H1 (cell line): ENCODE data around the gene USH2A.

Source experiments
- ATF3 ChIP-seq: IDR thresholded peaks from 2 replicates; pipeline ENCODE4 v1.6.1; 2011; ENCODE audit warnings: low read depth, mild to moderate bottlenecking, low read length; ENCODE audit not compliant: insufficient read depth
- CTCF ChIP-seq, 3 experiments: IDR thresholded peaks; 1 replicate in 2 of 3; 2 replicates in 1 of 3; pipeline versions ENCODE4 v1.5.1 to v1.6.1; 2011; ENCODE audit warnings: low read length in 3 of 3, mild to moderate bottlenecking in 3 of 3, inconsistent platforms in 2 of 3, low read depth in 1 of 3, moderate library complexity in 1 of 3; ENCODE audit not compliant: insufficient read depth in 1 of 3; ENCODE audit errors: control extremely low read depth in 1 of 3
- EGR1 ChIP-seq: IDR thresholded peaks from 2 replicates; pipeline ENCODE4 v1.6.1; 2011; ENCODE audit warnings: low read depth, low read length, borderline replicate concordance
- EP300 ChIP-seq, 2 experiments: IDR thresholded peaks; 1 replicate in 1 of 2; 2 replicates in 1 of 2; pipeline ENCODE4 v1.6.1; 2011 to 2012; ENCODE audit warnings: low read depth in 2 of 2, low read length in 2 of 2, mild to moderate bottlenecking in 2 of 2, borderline replicate concordance in 1 of 2, inconsistent platforms in 1 of 2, moderate library complexity in 1 of 2
- POLR2A ChIP-seq, 2 experiments: IDR thresholded peaks; 1 replicate in 1 of 2; 2 replicates in 1 of 2; pipeline ENCODE4 v1.6.1; 2011; ENCODE audit warnings: low read depth in 2 of 2, low read length in 2 of 2, mild to moderate bottlenecking in 2 of 2; ENCODE audit errors: control extremely low read depth in 1 of 2
- POLR2AphosphoS5 ChIP-seq: IDR thresholded peaks from 2 replicates; pipeline ENCODE4 v1.6.1; 2011; ENCODE audit warnings: low read depth, low read length
- YY1 ChIP-seq: IDR thresholded peaks from 2 replicates; pipeline ENCODE4 v1.6.1; 2011; ENCODE audit warnings: low read depth, mild to moderate bottlenecking, low read length

DNA sequence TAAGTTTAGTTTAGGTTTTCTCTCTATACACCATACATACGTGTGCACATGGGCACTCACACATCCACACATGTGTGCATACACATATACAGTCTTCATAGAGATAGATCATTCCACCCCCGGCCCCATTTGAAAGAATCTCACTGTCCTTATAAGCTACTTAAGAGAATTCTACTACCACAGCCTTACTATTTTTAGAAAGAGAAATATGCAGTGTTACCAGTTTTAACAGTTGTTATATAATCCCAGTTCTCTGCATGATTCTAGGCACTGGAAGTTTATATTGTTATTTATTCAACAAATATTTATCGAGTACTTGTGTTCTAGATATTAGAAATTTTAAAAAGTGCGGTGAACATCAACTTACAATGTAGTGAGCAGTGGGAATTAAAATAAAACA is 814.6 kb downstream of the USH2A start:
- no peak for TF ChIP-seq EGR1
- no peak for TF ChIP-seq POLR2AphosphoS5
- no peak for TF ChIP-seq CTCF (IDR thresholded peaks at IDR 0.05; ENCODE audit: control extremely low read depth in 1 of 3, insufficient read depth in 1 of 3, low read depth in 1 of 3, low read length in 3 of 3)
- TF ChIP-seq EP300 (IDR thresholded peaks at IDR 0.05; ENCODE audit: borderline replicate concordance in 1 of 2, low read depth in 2 of 2, low read length in 2 of 2) = no peak
- no peak for TF ChIP-seq YY1
- no peak for TF ChIP-seq POLR2A (IDR thresholded peaks at IDR 0.05; ENCODE audit: control extremely low read depth in 1 of 2, low read depth in 2 of 2, low read length in 2 of 2)
- TF ChIP-seq ATF3 = no peak
